Inferior parietal cortex (tissue), 1 donor: Measurements from ENCODE around the gene GLCE.
A peak's percentile ranks its signal among the peaks of the same experiment; 100 is the strongest.
"Not testable (repeated sequence)": the region's sequence is repeated elsewhere in the genome, so short reads cannot be mapped to it uniquely, and the experiment has no call there.

Experiments used
- DNase-seq: peaks from one replicate; pipeline ENCODE4 v3.0.0-alpha.2; 2016; ENCODE audit errors: extremely low spot score

The GLCE gene

GRCh38 chr15:69135499-69135898, 24.9 kb upstream of the GLCE start:
- no peak for DNase-seq

- no peak for DNase-seq
Observed at GRCh38 chr15:69138963-69139362, 21.5 kb upstream of the GLCE start.

GRCh38 chr15:69140306-69140705, 20.1 kb upstream of the GLCE start:
- no peak for DNase-seq

- no peak for DNase-seq
Observed at GRCh38 chr15:69141286-69141701, 19.1 kb upstream of the GLCE start.

GRCh38 chr15:69141833-69142232, 18.6 kb upstream of the GLCE start:
- no peak for DNase-seq

- DNase-seq: no peak
Observed at GRCh38 chr15:69143756-69144436, 16.5 kb upstream of the GLCE start.

- DNase-seq: no peak
Observed at GRCh38 chr15:69144530-69144929, 15.9 kb upstream of the GLCE start.

- no peak for DNase-seq
Observed at GRCh38 chr15:69145149-69145693, 15.2 kb upstream of the GLCE start.

GRCh38 chr15:69145694-69146492, 14.5 kb upstream of the GLCE start:
- DNase-seq: peak; percentile 55

- DNase-seq: no peak
Observed at GRCh38 chr15:69146724-69147435, 13.6 kb upstream of the GLCE start.

- DNase-seq: no peak
Observed at GRCh38 chr15:69148465-69148864, 12.0 kb upstream of the GLCE start.

GRCh38 chr15:69149163-69149562, 11.3 kb upstream of the GLCE start:
- no peak for DNase-seq

- DNase-seq: no peak
Observed at GRCh38 chr15:69149803-69150202, 10.6 kb upstream of the GLCE start.

- DNase-seq: no peak
Observed at GRCh38 chr15:69150336-69150735, 10.1 kb upstream of the GLCE start.

GRCh38 chr15:69150841-69151240, 9.6 kb upstream of the GLCE start:
- DNase-seq: no peak

- no peak for DNase-seq
Observed at GRCh38 chr15:69153046-69153445, 7.4 kb upstream of the GLCE start.

GRCh38 chr15:69153587-69153986, 6.8 kb upstream of the GLCE start:
- not testable (repeated sequence) for DNase-seq

GRCh38 chr15:69154078-69154477, 6.4 kb upstream of the GLCE start:
- no peak for DNase-seq

GRCh38 chr15:69154684-69155083, 5.8 kb upstream of the GLCE start:
- DNase-seq: no peak

GRCh38 chr15:69156736-69157381, 3.6 kb upstream of the GLCE start:
- DNase-seq: no peak

- DNase-seq: no peak
Observed at GRCh38 chr15:69158201-69158842, 2.1 kb upstream of the GLCE start.
